Right cardiac atrium (tissue), 5 donors: ENCODE data around the gene ESPNL. TPM values are rescaled to one million over a fixed set of nuclear protein-coding genes. Genes with fewer than 3 reads are reported as not detected.
"Not testable (repeated sequence)": the region's sequence is repeated elsewhere in the genome, so short reads cannot be mapped to it uniquely, and the experiment has no call there.

Source experiments
- ATAC-seq, 2 donors: fragments of 200-7000 bp; cut with Tn5 transposase; one replicate each; pipeline versions ENCODE4 v1.8.0 to v1.9.1; 2020; ENCODE audit warnings: moderate library complexity in 2 of 2, mild to moderate bottlenecking in 1 of 2
- DNase-seq, 3 donors: peaks; one replicate each; pipeline ENCODE4 v3.0.0-alpha.2; 2020
- H3K27ac ChIP-seq: one replicate; pipeline ENCODE4 v1.5.1; 2013; ENCODE audit warnings: mild to moderate bottlenecking, low read length, control low read depth, moderate library complexity
- H3K27me3 ChIP-seq: one replicate; pipeline ENCODE4 v1.6.1; 2013; ENCODE audit not compliant: control insufficient read depth, insufficient read depth
- H3K4me1 ChIP-seq: one replicate; pipeline ENCODE4 v1.6.1; 2013; ENCODE audit warnings: low read length; ENCODE audit not compliant: control insufficient read depth, insufficient read depth
- H3K4me3 ChIP-seq: one replicate; pipeline ENCODE4 v1.5.1; 2013; ENCODE audit warnings: low read length, control low read depth
- H3K9me3 ChIP-seq: one replicate; pipeline ENCODE4 v1.6.1; 2013; ENCODE audit warnings: low read length; ENCODE audit not compliant: control insufficient read depth
- WGBS: extraction: QIAGEN DNeasy Blood & Tissue Kit; methylation state at CpG from one replicate; pipeline ENCODE4 v1.1.7; 2013; 5-methylcytosine and 5-hydroxymethylcytosine counted together
- intact Hi-C, 4 donors: fragments of 100-400 bp; cut with DNase I; formaldehyde crosslinking; loops; one replicate each; pipeline versions ENCODE4 v1.11.0 to v1.14.0; 2022 to 2023
- polyA plus RNA-seq: library from polyadenylated mRNA; stranded (reverse); fragments of 200-250 nt; gene quantifications from one replicate; pipeline ENCODE4 v1.2.3, GENCODE V29; 2013
- total RNA-seq, 4 donors: library from RNA; stranded (reverse); fragmentation: NEBNext Ultra II Directional; extraction: Animal tissue kit (Norgen Biotek cat#: 25700); gene quantifications; one replicate each; pipeline ENCODE4 v1.2.1, GENCODE V29; 2021
- donor health status: healthy with polysubstance abuse.
- donor health status: DM: no; HTN: yes; CAD: no.
- donor health status: DM: no; HTN: no; CAD: no.
- donor health status: DM: no; HTN: yes; CAD: no; lungs with severe emphysema.
- donor health status: DM: yes; HTN: yes; CAD: no.

ESPNL gene
- total and polyA plus RNA-seq, 5 donors = 0.29 to 0.79 (median 0.57) TPM

GRCh38 chr2:238063414-238064189 lies 36.5 kb upstream of the ESPNL start:
- Histone ChIP-seq H3K4me1 (no peaks in the 10 kb centered on the region), H3K9me3 (no peaks in the 10 kb centered on the region), H3K27me3 (no peaks in the 10 kb centered on the region), H3K27ac (no peak overlapping the region), H3K4me3 (no peak overlapping the region)
- 95% methylated on average over 8 of the region's 8 CpGs for WGBS
- no peak for DNase-seq
- ATAC-seq = no peak
- intact Hi-C loops = loop anchor here in 1 of 4 donors (5.0 kb wide), 1 partner anchor 96 kb away; the partner anchor contains the start of gene UBE2F

GRCh38 chr2:238064376-238064775 lies 35.8 kb upstream of the ESPNL start:
- ATAC-seq = no peak
- intact Hi-C loops = loop anchor here in 1 of 4 donors (5.0 kb wide), 1 partner anchor 97 kb away; the partner anchor contains the start of gene UBE2F
- WGBS = 89% methylated on average over 7 of the region's 7 CpGs
- no peak for DNase-seq
- H3K27ac ChIP-seq = no peak overlapping the region
- H3K4me3 ChIP-seq = no peak overlapping the region
- no peaks in the 10 kb centered on the region for H3K27me3 ChIP-seq
- no peaks in the 10 kb centered on the region for H3K9me3 ChIP-seq
- H3K4me1 ChIP-seq = no peaks in the 10 kb centered on the region

- Histone ChIP-seq H3K4me1 (no peaks in the 10 kb centered on the region), H3K4me3 (no peak overlapping the region), H3K27ac (no peak overlapping the region), H3K9me3 (no peaks in the 10 kb centered on the region), H3K27me3 (no peaks in the 10 kb centered on the region)
- ATAC-seq (no peak), DNase-seq (no peak)
- intact Hi-C loops = no loop called here
- WGBS = 86% methylated on average over 18 of the region's 18 CpGs
Measured at GRCh38 chr2:238065071-238065846, 34.9 kb upstream of the ESPNL start.

- WGBS = 87% methylated on average over 9 of the region's 9 CpGs
- Histone ChIP-seq H3K9me3 (no peaks in the 10 kb centered on the region), H3K27ac (no peak overlapping the region), H3K27me3 (no peaks in the 10 kb centered on the region), H3K4me3 (no peak overlapping the region), H3K4me1 (no peaks in the 10 kb centered on the region)
- DNase-seq = no peak
- no peak for ATAC-seq
- intact Hi-C loops = no loop called here
Measured at GRCh38 chr2:238066218-238066617, 33.9 kb upstream of the ESPNL start.

- H3K4me3 ChIP-seq, intact Hi-C loops, DNase-seq, H3K9me3 ChIP-seq, H3K4me1 ChIP-seq, H3K27me3 ChIP-seq, ATAC-seq, H3K27ac ChIP-seq: not testable (repeated sequence)
- WGBS = 96% methylated on average over 7 of the region's 7 CpGs
Measured at GRCh38 chr2:238066718-238067117, 33.4 kb upstream of the ESPNL start.

GRCh38 chr2:238067939-238068338 lies 32.2 kb upstream of the ESPNL start:
- intact Hi-C loops = no loop called here
- Histone ChIP-seq H3K9me3 (no peaks in the 10 kb centered on the region), H3K4me1 (no peaks in the 10 kb centered on the region), H3K4me3 (no peak overlapping the region), H3K27me3 (no peaks in the 10 kb centered on the region), H3K27ac (no peak overlapping the region)
- ATAC-seq = no peak
- no peak for DNase-seq
- WGBS = 93% methylated on average over 7 of the region's 7 CpGs

- Histone ChIP-seq H3K9me3 (no peaks in the 10 kb centered on the region), H3K4me3 (no peak overlapping the region), H3K4me1 (no peaks in the 10 kb centered on the region), H3K27ac (no peak overlapping the region), H3K27me3 (no peaks in the 10 kb centered on the region)
- 96% methylated on average over 10 of the region's 10 CpGs for WGBS
- ATAC-seq (no peak), DNase-seq (no peak)
- intact Hi-C loops = no loop called here
Measured at GRCh38 chr2:238069021-238069709, 31.0 kb upstream of the ESPNL start.

GRCh38 chr2:238069877-238070276 lies 30.3 kb upstream of the ESPNL start:
- no peak overlapping the region for H3K27ac ChIP-seq
- intact Hi-C loops = no loop called here

GRCh38 chr2:238075397-238075796 lies 24.7 kb upstream of the ESPNL start:
- Histone ChIP-seq H3K27ac (no peak overlapping the region), H3K27me3 (no peaks in the 10 kb centered on the region), H3K4me3 (no peak overlapping the region), H3K9me3 (no peaks in the 10 kb centered on the region), H3K4me1 (no peaks in the 10 kb centered on the region)
- ATAC-seq (no peak), DNase-seq (no peak)
- intact Hi-C loops = no loop called here

More at GRCh38 chr2:238069877-238070276, 30.3 kb upstream of the ESPNL start:
- H3K4me1 ChIP-seq = no peaks in the 10 kb centered on the region
- 95% methylated on average over 9 of the region's 9 CpGs for WGBS
- ATAC-seq (no peak), DNase-seq (no peak)
- H3K4me3 ChIP-seq = no peak overlapping the region
- no peaks in the 10 kb centered on the region for H3K9me3 ChIP-seq
- H3K27me3 ChIP-seq = no peaks in the 10 kb centered on the region

- no peak overlapping the region for H3K27ac ChIP-seq
- no peaks in the 10 kb centered on the region for H3K4me1 ChIP-seq
- no peak for ATAC-seq
- no peak overlapping the region for H3K4me3 ChIP-seq
- no peaks in the 10 kb centered on the region for H3K9me3 ChIP-seq
- no peak for DNase-seq
- intact Hi-C loops = no loop called here
- 97% methylated on average over 1 of the region's 1 CpG for WGBS
- no peaks in the 10 kb centered on the region for H3K27me3 ChIP-seq
Measured at GRCh38 chr2:238077292-238077691, 22.8 kb upstream of the ESPNL start.

- H3K4me3 ChIP-seq = no peak overlapping the region
Measured at GRCh38 chr2:238079874-238080327, 20.2 kb upstream of the ESPNL start.

More at GRCh38 chr2:238079874-238080327, 20.2 kb upstream of the ESPNL start:
- DNase-seq = no peak
- H3K9me3 ChIP-seq = no peaks in the 10 kb centered on the region
- no peak overlapping the region for H3K27ac ChIP-seq
- no peak for ATAC-seq
- intact Hi-C loops = no loop called here
- H3K4me1 ChIP-seq = no peaks in the 10 kb centered on the region
- 88% methylated on average over 2 of the region's 2 CpGs for WGBS
- no peaks in the 10 kb centered on the region for H3K27me3 ChIP-seq
